ENCODE results near the gene MAPK11.

MAPK11 gene

DNA sequence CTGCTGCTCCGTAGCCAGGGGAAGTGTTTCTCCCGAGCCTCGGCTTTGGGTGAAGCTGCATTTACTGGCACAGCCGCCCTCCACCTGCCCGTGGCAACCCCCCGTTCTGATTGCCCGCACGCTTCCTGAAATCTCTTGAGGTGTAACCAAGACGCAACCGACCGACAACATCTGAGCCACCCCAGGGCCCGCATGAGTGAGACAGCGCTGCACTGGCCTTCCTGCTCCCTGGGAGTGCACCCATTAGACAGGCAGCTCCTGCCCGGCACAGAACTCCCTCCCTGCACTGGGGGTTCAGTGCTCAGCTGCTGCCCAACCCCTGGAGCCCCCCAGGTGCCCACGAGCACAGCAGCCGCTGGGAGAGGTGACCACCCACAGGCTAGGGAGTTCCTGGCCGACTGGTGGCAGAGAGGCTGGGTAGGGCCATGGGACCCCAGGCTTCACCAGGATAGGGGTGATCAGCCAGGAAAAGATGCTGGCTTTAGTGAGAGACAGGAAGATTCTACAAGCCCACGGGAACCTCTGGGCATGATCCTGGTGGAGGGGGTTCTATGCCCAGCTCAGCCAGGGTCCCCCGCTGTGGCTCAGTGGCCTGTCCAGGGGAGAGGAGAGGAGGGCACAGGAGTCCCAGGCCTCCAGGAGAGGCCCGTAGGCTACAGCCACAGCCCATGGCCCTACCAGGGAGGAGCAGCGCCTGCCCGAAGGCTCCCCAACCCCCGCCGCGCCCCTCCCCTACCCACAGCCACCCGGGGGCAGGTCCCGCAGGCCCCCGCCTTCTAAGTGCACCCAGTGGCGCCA is 22.7 kb upstream of the MAPK11 start:
- Mint-ChIP-seq H3K27ac (no peak overlapping the region), H3K4me1 (ENCODE audit: low read depth) (peaks cover 6% of the 10 kb centered on the region), H3K4me3 (peak overlapping the region; percentile 43), H3K27me3 (peaks cover 48% of the 10 kb centered on the region), H3K9me3 (no peaks in the 10 kb centered on the region), H3K36me3 (ENCODE audit: low read depth) (no peaks in the 10 kb centered on the region)
- no peak for DNase-seq

DNA sequence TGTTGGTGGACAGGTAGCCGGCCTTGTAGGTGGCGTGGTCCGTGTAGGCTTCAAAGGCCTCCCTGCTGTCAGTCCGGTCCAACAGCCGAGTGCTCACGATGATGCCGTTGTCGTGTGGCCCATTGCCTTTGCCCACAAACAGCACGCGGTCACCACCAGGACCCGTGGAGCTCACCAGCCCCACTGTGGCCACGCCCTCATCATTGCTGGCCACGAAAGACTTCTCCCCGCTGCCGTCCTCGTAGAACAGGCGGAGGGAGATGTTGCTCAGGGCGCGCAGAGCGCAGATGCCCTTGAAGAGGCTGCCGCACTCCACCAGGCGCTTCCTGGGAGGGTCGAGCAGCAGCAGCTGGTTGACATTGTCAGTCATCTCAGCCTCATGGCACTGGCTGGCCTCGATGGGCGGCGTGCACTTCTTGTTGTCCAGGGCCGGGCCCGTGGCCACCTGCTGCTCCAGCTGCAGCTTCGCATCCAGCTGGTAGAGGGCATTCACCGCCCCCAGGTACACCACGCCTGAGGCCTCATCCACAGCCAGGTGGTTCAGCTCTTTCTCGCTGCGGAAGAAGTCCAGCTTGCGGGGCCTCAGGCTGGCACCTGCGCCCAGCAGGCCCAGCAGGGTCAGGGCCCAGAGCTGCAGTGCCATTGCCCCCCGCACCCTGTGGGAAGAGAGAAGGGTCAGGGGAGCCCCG is 19.9 kb upstream of the MAPK11 start:
- Mint-ChIP-seq H3K9me3 (no peaks in the 10 kb centered on the region), H3K4me3 (no peak overlapping the region), H3K27ac (no peak overlapping the region), H3K4me1 (ENCODE audit: low read depth) (peaks cover 6% of the 10 kb centered on the region), H3K27me3 (peaks cover 37% of the 10 kb centered on the region), H3K36me3 (ENCODE audit: low read depth) (no peaks in the 10 kb centered on the region)
- DNase-seq, result no peak

DNA sequence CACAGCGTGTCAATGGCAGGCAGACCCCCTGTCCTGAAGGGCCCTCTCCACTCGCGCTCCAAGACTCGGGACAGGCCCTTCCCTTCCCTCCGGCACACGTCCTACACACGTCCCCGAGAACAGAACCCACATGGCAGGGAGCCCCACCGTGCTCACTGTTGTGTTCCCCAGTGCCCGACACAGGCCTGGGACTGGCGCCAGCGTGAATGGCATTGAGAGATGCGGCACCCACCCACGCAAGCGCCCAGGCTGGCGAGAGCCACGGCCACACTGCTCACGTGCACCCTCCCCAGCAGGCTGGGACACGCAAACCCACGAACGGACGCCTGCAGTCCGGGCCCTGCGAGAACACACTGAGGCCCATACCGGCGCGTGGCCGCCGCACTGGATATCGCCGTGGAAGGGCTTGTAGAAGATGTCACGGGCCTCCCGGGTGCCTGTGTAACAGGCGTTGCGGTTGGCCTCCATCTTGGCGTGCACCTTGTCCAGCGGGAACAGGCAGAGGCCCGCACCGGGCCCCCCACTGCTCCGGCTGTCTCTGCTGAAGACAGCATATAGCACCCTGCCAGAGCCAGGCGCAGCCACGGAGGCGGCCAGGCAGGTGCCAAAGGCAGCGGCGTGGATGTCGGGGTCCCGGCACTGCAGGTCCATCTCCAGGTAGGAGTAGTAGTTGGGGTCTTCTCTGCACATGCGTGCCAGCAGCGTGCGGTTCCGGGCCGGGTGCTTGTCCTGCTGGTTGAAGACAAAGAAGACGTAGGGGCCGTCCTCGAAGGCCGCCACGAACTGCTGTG is 19.2 kb upstream of the MAPK11 start:
- Mint-ChIP-seq H3K27me3 (peaks cover 35% of the 10 kb centered on the region), H3K9me3 (no peaks in the 10 kb centered on the region), H3K36me3 (ENCODE audit: low read depth) (no peaks in the 10 kb centered on the region), H3K4me3 (no peak overlapping the region), H3K27ac (no peak overlapping the region), H3K4me1 (ENCODE audit: low read depth) (peaks cover 6% of the 10 kb centered on the region)
- no peak for DNase-seq

DNA sequence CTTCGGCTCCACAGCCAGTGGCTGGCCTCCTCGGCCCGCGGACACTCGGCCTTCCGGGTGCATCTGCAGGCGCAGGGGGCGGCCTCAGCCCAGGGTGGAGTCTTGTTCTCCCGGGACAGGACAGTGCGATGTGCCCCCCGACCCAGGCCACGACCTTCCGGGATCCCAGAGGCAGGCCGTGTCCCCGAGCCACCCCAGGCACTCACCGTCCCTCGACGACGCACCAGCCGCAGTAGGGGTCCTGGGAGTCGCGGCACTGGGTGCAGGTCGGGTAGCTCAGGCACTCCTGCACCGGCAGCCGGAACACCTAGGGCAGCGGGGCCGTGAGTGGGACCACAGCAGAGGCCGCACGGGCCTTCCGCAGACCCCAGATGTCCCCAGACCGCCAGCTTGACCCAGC is 17.6 kb upstream of the MAPK11 start:
- H3K9me3 Mint-ChIP-seq, result no peaks in the 10 kb centered on the region
- H3K36me3 Mint-ChIP-seq (ENCODE audit: low read depth), result no peaks in the 10 kb centered on the region
- H3K27ac Mint-ChIP-seq, result no peak overlapping the region
- H3K4me1 Mint-ChIP-seq (ENCODE audit: low read depth), result peaks cover 3% of the 10 kb centered on the region
- H3K4me3 Mint-ChIP-seq, result no peak overlapping the region
- H3K27me3 Mint-ChIP-seq, result peaks cover 29% of the 10 kb centered on the region
- no peak for DNase-seq

DNA sequence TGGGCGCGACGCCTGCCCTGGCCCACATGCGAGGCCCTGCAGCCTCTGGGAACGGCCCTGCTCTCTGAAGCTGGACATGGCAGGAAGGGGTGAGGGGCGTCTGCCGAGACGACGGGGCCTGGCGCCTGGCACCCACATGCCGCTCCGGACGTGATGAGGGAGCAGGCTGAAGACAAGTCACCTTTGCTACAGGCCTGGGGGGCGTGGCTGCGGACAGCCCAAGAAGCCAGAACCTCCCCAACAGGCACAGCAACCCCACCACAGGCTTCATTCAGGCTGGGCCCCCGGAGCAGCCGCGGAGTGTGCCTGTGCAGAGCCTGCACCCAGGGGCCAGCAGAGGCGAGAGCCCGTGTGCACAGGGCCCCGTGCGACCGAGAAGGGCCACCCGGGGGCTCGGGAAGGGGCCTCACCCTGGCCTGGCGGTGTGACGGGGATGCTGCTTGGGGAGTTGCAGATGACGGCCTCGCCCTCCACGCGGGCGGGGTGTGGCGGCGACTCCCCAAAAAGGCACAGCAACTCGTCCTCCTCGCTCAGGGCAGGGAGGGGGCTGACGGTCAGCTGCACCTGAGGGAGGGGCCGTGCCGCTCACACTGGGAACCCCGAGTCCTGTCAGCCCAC is 16.6 kb upstream of the MAPK11 start:
- no peak overlapping the region for H3K4me3 Mint-ChIP-seq
- no peak for DNase-seq

DNA sequence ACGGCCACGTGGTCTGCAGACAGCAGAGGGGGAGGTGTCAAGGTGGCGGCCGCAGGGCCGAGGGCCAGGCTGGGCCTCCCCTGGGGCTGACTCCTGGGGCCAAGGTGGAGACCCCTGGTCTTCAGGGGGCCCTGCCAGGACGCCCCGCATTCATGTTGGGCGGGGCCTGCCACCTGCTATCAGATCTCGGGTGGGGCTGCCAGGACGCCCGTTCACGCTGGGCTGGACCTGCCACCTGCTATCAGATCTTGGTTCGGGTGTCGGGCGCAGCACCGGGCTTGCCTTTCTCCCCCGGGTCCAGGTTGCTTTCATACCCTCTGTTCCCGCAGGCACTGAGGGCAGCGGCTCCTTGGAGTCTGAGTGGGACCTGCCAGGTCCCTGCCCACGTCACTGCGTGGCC is 16.1 kb upstream of the MAPK11 start:
- no peaks in the 10 kb centered on the region for H3K36me3 Mint-ChIP-seq (ENCODE audit: low read depth)
- H3K4me3 Mint-ChIP-seq, result no peak overlapping the region
- H3K9me3 Mint-ChIP-seq, result no peaks in the 10 kb centered on the region
- H3K27me3 Mint-ChIP-seq, result peaks cover 15% of the 10 kb centered on the region
- no peak for DNase-seq
- H3K4me1 Mint-ChIP-seq (ENCODE audit: low read depth), result no peaks in the 10 kb centered on the region
- H3K27ac Mint-ChIP-seq, result no peak overlapping the region

More for the DNA sequence above, 16.6 kb upstream of the MAPK11 start:
- Mint-ChIP-seq H3K27ac (no peak overlapping the region), H3K27me3 (peaks cover 21% of the 10 kb centered on the region), H3K36me3 (ENCODE audit: low read depth) (no peaks in the 10 kb centered on the region), H3K4me1 (ENCODE audit: low read depth) (no peaks in the 10 kb centered on the region), H3K9me3 (no peaks in the 10 kb centered on the region)

DNA sequence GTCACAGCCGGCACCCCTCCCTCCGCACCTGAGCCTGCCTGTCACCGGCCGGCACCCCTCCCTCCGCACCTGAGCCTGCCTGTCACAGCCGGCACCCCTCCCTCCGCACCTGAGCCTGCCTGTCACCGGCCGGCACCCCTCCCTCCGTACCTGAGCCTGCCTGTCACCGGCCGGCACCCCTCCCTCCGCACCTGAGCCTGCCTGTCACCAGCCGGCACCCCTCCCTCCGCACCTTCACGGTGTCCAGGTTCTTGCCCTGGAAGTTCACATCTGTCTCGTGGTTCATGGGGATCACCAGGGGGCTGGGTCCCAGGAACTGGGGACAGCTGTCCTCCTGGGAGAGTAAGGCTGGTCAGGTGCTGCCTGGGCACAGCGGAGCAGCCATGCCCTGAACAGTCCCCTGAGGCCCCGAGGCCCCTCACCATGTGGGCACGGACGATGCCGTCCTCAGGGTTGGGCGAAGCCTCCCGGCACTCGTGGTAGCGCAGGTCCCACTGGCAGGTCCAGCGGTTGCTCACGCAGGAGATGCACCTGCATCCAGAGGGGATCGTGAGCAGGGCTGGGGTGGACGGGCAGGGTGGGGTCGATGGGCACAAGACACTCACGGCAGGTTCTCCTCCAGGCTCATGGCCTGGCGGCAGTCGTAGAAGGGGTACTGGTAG is 15.5 kb upstream of the MAPK11 start:
- Mint-ChIP-seq H3K9me3 (no peaks in the 10 kb centered on the region), H3K4me1 (ENCODE audit: low read depth) (no peaks in the 10 kb centered on the region), H3K36me3 (ENCODE audit: low read depth) (no peaks in the 10 kb centered on the region), H3K4me3 (no peak overlapping the region), H3K27me3 (peaks cover 9% of the 10 kb centered on the region), H3K27ac (no peak overlapping the region)
- no peak for DNase-seq

DNA sequence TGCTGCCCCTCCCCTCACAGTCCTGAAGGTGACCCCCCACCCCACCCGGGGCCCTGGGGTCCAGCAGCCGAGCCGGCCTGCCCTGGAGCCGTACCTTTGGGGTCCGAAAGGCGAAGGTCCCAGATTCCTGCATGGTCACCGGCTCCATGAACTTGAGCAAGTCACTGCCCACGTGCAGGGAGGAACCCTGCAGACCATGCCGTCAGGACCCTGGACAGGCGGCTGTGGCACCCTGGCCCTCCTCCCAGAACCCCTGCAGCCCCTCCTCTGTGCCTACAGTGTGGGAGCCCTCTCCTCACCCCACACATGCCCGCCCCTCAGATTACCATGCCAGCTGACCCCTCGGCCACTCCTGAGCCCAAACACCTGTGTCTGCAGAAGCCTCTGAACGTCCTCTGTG is 14.3 kb upstream of the MAPK11 start:
- DNase-seq, result no peak
- Mint-ChIP-seq H3K4me3 (no peak overlapping the region), H3K27ac (no peak overlapping the region), H3K27me3 (peaks cover 3% of the 10 kb centered on the region), H3K9me3 (no peaks in the 10 kb centered on the region), H3K4me1 (ENCODE audit: low read depth) (no peaks in the 10 kb centered on the region), H3K36me3 (ENCODE audit: low read depth) (no peaks in the 10 kb centered on the region)

DNA sequence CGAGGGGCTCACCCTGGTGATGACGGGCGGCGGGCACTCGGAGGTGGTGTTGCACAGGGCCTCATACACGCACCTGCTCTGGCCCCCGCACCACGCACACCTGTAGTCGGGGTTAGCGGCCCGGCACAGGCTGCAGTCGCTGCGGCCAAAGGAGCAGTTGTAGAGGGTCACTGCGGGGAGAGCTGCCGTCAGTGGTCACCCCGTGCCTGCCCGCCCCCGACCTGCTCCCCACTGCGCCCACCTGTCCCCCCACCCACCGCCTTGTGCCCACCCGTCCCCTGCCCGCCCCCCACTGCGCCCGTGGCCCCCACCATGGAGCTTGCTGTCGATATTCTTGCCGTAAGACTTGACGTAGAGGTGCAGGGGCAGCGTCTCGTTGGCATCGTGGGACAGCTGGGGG is 13.6 kb upstream of the MAPK11 start:
- no peaks in the 10 kb centered on the region for H3K4me1 Mint-ChIP-seq (ENCODE audit: low read depth)
- H3K36me3 Mint-ChIP-seq (ENCODE audit: low read depth), result no peaks in the 10 kb centered on the region
- peaks cover 3% of the 10 kb centered on the region for H3K27me3 Mint-ChIP-seq
- H3K27ac Mint-ChIP-seq, result no peak overlapping the region
- H3K9me3 Mint-ChIP-seq, result no peaks in the 10 kb centered on the region
- DNase-seq, result no peak
- no peak overlapping the region for H3K4me3 Mint-ChIP-seq

DNA sequence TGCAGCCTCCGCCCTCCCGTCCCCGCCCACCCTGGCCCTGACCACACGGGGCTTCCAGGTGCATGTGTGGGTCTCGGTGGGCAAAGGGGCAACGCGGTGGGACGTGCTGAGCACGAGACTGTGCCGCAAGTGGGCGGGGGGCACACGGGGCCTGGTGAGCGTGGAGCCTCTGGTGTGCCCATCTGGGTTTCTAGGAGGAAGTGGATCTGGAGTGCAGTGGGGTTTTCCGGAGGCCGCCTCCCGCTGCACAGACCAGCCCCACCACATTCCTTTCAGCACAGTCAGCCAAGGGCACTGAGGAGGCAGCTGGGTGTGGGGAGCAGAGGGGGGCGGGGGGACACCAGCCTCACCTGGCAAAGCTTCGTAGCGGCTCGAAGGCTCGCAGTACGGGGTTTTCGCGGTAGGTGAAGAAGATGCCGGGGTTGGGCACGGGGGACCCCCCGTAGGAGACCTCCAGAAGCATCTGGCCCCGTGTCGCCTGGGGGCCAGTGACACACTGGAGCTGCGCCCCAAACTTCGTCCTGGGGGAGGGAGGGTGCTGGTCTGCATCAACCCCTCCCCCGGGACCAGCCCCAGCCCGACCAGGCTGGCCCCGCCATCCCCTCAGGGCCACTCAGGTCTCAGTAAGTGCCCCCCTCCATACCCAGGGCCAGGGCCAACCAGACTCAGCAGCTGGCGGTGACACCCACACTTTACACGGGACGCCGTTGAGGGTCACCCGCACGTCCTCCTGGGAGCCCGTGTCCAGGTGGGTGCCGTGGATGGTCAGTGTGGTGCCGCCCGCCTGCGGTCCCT is 12.4 kb upstream of the MAPK11 start:
- DNase-seq, result no peak
- Mint-ChIP-seq H3K4me1 (ENCODE audit: low read depth) (no peaks in the 10 kb centered on the region), H3K27ac (no peak overlapping the region), H3K9me3 (no peaks in the 10 kb centered on the region), H3K36me3 (ENCODE audit: low read depth) (no peaks in the 10 kb centered on the region), H3K4me3 (no peak overlapping the region), H3K27me3 (no peaks in the 10 kb centered on the region)

DNA sequence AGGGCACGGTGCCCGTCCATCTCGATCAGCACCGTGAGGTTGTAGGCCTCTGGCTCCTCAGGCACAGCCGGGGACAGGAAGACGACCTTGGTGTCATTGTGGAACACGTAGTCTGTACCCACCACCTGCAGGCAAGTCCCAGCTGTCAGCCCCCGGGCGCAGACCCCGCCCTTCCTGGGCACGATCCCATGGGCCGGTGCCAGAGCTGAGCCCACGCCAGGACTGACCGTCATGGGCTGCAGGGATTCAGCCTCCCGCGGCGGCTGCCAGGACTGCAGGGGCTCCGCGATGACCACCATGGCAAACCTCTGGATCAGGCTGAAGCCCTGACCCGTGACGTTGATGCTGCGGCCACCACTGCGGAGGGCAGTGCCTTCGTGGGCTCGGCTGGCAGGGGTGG is 11.8 kb upstream of the MAPK11 start:
- Mint-ChIP-seq H3K4me3 (no peak overlapping the region), H3K27me3 (no peaks in the 10 kb centered on the region), H3K36me3 (ENCODE audit: low read depth) (no peaks in the 10 kb centered on the region), H3K9me3 (no peaks in the 10 kb centered on the region), H3K4me1 (ENCODE audit: low read depth) (no peaks in the 10 kb centered on the region), H3K27ac (no peak overlapping the region)
- no peak for DNase-seq

DNA sequence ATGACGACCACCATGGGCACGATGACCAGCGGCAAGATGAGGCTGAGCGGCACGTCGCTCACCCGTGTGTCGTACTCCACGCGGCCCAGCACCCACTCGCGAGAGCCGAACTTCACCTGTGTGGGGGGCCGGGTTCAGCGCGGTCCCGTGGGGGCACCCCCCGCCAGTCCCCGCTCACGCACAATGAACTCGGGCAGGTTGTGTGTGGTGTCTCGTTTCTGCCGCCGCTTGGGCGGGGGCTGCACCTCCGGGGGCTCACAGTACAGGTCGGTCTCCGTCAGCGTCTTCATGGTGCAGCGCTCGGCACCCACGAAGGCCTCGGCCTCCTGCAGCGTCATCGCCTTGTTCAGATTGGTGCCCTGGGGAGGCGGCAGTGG is 11.2 kb upstream of the MAPK11 start:
- H3K9me3 Mint-ChIP-seq, result no peaks in the 10 kb centered on the region
- H3K36me3 Mint-ChIP-seq (ENCODE audit: low read depth), result no peaks in the 10 kb centered on the region
- H3K27me3 Mint-ChIP-seq, result no peaks in the 10 kb centered on the region
- H3K4me1 Mint-ChIP-seq (ENCODE audit: low read depth), result no peaks in the 10 kb centered on the region
- no peak overlapping the region for H3K27ac Mint-ChIP-seq
- H3K4me3 Mint-ChIP-seq, result no peak overlapping the region
- DNase-seq, result no peak

DNA sequence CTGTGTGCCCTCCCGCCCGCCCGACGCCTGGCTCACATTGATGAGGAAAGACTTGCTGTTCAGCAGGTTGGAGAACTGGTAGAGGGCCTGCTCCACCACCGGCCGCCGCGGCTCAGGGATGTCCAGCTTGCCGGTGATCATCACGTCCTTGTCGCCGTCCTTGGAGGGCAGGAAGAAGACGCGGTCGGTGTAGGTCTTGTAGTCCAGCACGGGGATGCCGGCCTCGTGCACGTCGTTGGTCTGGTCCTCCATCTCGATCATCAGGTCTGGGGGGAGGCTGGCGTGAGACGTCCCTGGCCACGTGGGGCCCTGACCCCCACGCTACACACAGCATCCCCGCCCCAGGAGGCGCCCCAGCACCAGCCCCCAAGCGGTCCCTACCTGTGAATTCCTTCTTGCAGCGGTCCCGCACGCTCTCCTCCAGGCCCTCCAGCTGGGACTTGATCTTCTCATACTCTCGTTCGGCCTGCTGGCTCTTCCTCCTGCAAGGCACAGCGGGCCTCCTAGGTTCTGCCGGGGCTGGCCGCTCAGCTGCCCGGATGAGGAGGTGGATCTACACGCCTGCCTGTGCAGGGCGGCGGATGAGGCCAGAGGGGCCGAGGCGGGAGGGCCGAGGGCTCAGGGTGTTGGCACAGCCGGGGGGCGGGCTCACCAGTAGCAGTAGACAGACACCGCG is 10.7 kb upstream of the MAPK11 start:
- DNase-seq, result no peak
- Mint-ChIP-seq H3K27me3 (no peaks in the 10 kb centered on the region), H3K27ac (no peak overlapping the region), H3K36me3 (ENCODE audit: low read depth) (no peaks in the 10 kb centered on the region), H3K9me3 (no peaks in the 10 kb centered on the region), H3K4me3 (no peak overlapping the region), H3K4me1 (ENCODE audit: low read depth) (no peaks in the 10 kb centered on the region)
